Activated CD8-positive, alpha-beta memory T cell treated with anti-CD3 and anti-CD28 coated beads, Interleukin-2, amount 50 U/mL, for 24 hours (primary cell): ENCODE data around the gene COA7.

ENCODE experiments used
- DNase-seq: peaks from one replicate; pipeline ENCODE4 v3.0.0-alpha.2; 2020; ENCODE audit errors: extremely low read depth

Gene COA7

GRCh38 chr1:52635321-52636089 lies 62.6 kb downstream of the COA7 start:
- no peak for DNase-seq
